Measurements from ENCODE around the gene DHX57.
A peak's percentile ranks its signal among the peaks of the same experiment; 100 is the strongest.
"Not testable (repeated sequence)": the region's sequence is repeated elsewhere in the genome, so short reads cannot be mapped to it uniquely, and the experiment has no call there.

The DHX57 gene

GRCh38 chr2:38794235-38794946, 81.3 kb downstream of the DHX57 start:
- DNase-seq, result no peak

- no peak for DNase-seq
These were observed 82.2 kb downstream of the DHX57 start for GRCh38 chr2:38793511-38793910.

- no peak for DNase-seq
These were observed 83.0 kb downstream of the DHX57 start for GRCh38 chr2:38792751-38793150.

- DNase-seq, result not testable (repeated sequence)
These were observed 83.4 kb downstream of the DHX57 start for GRCh38 chr2:38792321-38792720.

- no peak for DNase-seq
These were observed 84.0 kb downstream of the DHX57 start for GRCh38 chr2:38791744-38792143.

GRCh38 chr2:38789691-38790090, 86.0 kb downstream of the DHX57 start:
- DNase-seq, result no peak

- DNase-seq, result no peak
These were observed 87.4 kb downstream of the DHX57 start for GRCh38 chr2:38788306-38788705.

GRCh38 chr2:38783586-38783985, 92.1 kb downstream of the DHX57 start:
- no peak for DNase-seq

GRCh38 chr2:38778687-38779082, 97.0 kb downstream of the DHX57 start:
- DNase-seq, result peak; percentile 12

GRCh38 chr2:38776531-38776930, 99.2 kb downstream of the DHX57 start:
- DNase-seq, result no peak

- DNase-seq, result no peak
These were observed 99.9 kb downstream of the DHX57 start for GRCh38 chr2:38775921-38776225.

GRCh38 chr2:38775097-38775920, 100.4 kb downstream of the DHX57 start:
- DNase-seq, result no peak

GRCh38 chr2:38771632-38772031, 104.1 kb downstream of the DHX57 start:
- no peak for DNase-seq

GRCh38 chr2:38765551-38765950, 110.2 kb downstream of the DHX57 start:
- DNase-seq, result no peak

- no peak for DNase-seq
These were observed 110.6 kb downstream of the DHX57 start for GRCh38 chr2:38765149-38765548.

GRCh38 chr2:38763728-38764127, 112.0 kb downstream of the DHX57 start:
- DNase-seq, result no peak

GRCh38 chr2:38763228-38763627, 112.5 kb downstream of the DHX57 start:
- no peak for DNase-seq

GRCh38 chr2:38755891-38756290, 119.8 kb downstream of the DHX57 start:
- not testable (repeated sequence) for DNase-seq

- no peak for DNase-seq
These were observed 121.2 kb downstream of the DHX57 start for GRCh38 chr2:38754506-38754905.

- no peak for DNase-seq
These were observed 121.7 kb downstream of the DHX57 start for GRCh38 chr2:38754049-38754448.

- DNase-seq, result no peak
These were observed 123.9 kb downstream of the DHX57 start for GRCh38 chr2:38751596-38752410.

GRCh38 chr2:38750891-38751595, 124.7 kb downstream of the DHX57 start, which contains the start of gene SRSF7:
Gene SRSF7 (minus strand): TSS chr2:38751361. CDS start chr2:38751256, 105 bp downstream.
- peak; percentile 99 for DNase-seq

Data from hematopoietic multipotent progenitor cell treated with erythropoietin and hydrocortisone succinate and interleukin-3 and kit ligand, for 8 days (in vitro differentiated cells).